GM12878 (cell line): ENCODE measurements around the gene LRRC39. TPM values are rescaled to one million over a fixed set of nuclear protein-coding genes. Genes with fewer than 3 reads are reported as not detected.

ENCODE experiments used
- BACH1 ChIP-seq: fragments of 450-650 bp; IDR thresholded peaks from 2 replicates; pipeline ENCODE4 v1.6.1; 2017; ENCODE audit warnings: mild to moderate bottlenecking, borderline replicate concordance
- CEBPZ ChIP-seq: fragments of 150-350 bp; IDR thresholded peaks from 2 replicates; pipeline ENCODE4 v1.6.1; 2016; ENCODE audit warnings: low read depth, low read length
- CHD1 ChIP-seq: IDR thresholded peaks from 2 replicates; pipeline ENCODE4 v1.6.1; 2012; ENCODE audit warnings: low read depth, low read length, improper control_type of control experiment
- CHD2 ChIP-seq: IDR thresholded peaks from 2 replicates; pipeline ENCODE4 v1.6.1; 2011; ENCODE audit warnings: low read depth, low read length, improper control_type of control experiment, borderline replicate concordance
- EP300 ChIP-seq, 2 experiments: fragments of 150-350 bp in 1 of 2; IDR thresholded peaks; 2 replicates each; pipeline ENCODE4 v1.6.1; 2011 to 2012; ENCODE audit warnings: low read depth in 2 of 2, low read length in 2 of 2, borderline replicate concordance in 1 of 2, improper control_type of control experiment in 1 of 2, inconsistent platforms in 1 of 2; ENCODE audit not compliant: control insufficient read depth in 1 of 2
- ETV6 ChIP-seq, 2 experiments: fragments of 450-650 bp in 1 of 2; IDR thresholded peaks in 1 of 2; conservative IDR thresholded peaks in 1 of 2; 2 replicates each; pipeline ENCODE4 v1.6.1; 2014; ENCODE audit warnings: antibody characterized with exemption in 1 of 2, borderline replicate concordance in 1 of 2, low read depth in 1 of 2, mild to moderate bottlenecking in 1 of 2, moderate library complexity in 1 of 2
- HDGF ChIP-seq: fragments of 450-650 bp; IDR thresholded peaks from 2 replicates; pipeline ENCODE4 v1.6.1; 2016; ENCODE audit warnings: antibody characterized with exemption
- JUND ChIP-seq: IDR thresholded peaks from 2 replicates; pipeline ENCODE4 v1.6.1; 2012; ENCODE audit warnings: low read depth, mild to moderate bottlenecking, low read length, improper control_type of control experiment, moderate library complexity
- KLF5 ChIP-seq: fragments of 450-650 bp; IDR thresholded peaks from 2 replicates; pipeline ENCODE4 v1.6.1; 2014; ENCODE audit warnings: mild to moderate bottlenecking; ENCODE audit not compliant: partially characterized antibody
- MTA2 ChIP-seq: fragments of 450-650 bp; IDR thresholded peaks from 2 replicates; pipeline ENCODE4 v1.6.1; 2016; ENCODE audit warnings: low read depth, mild to moderate bottlenecking, moderate library complexity
- RELB ChIP-seq: fragments of 450-650 bp; IDR thresholded peaks from 2 replicates; pipeline ENCODE4 v1.6.1; 2017; ENCODE audit warnings: low read depth, mild to moderate bottlenecking, moderate library complexity
- RUNX3 ChIP-seq: IDR thresholded peaks from 2 replicates; pipeline ENCODE4 v1.6.1; 2012; ENCODE audit warnings: low read length, inconsistent platforms
- TCF7 ChIP-seq: IDR thresholded peaks from 2 replicates; pipeline ENCODE4 v1.6.1; 2014; ENCODE audit warnings: antibody characterized with exemption, borderline replicate concordance
- ZNF622 ChIP-seq: fragments of 450-650 bp; IDR thresholded peaks from 2 replicates; pipeline ENCODE4 v1.6.1; 2017; ENCODE audit warnings: mild to moderate bottlenecking, inconsistent platforms
- polyA plus RNA-seq, 11 experiments: library from polyadenylated mRNA; depleted of rRNA in 4 of 11; unstranded in 6 of 11; stranded (reverse) in 5 of 11; fragments of >200 nt; fragmentation: Nextera tagmentation in 4 of 11; fragmentation: Illumina TruSeq in 1 of 11; extraction: Ambion mirVana in 4 of 11; extraction: Trizol in 1 of 11; gene quantifications; 1 replicate in 1 of 11; 2 replicates in 10 of 11; pipeline versions ENCODE4 v1.2.1 to v1.2.3, GENCODE V29; 2011 to 2016; ENCODE audit warnings: inconsistent platforms in 2 of 11, missing spikeins in 2 of 11, low read depth in 1 of 11
- total RNA-seq, 4 experiments: library from RNA; depleted of rRNA in 3 of 4; stranded (reverse); fragments of >200 nt in 3 of 4; fragmentation: Illumina TruSeq in 1 of 4; extraction: Trizol in 1 of 4; gene quantifications; 2 replicates each; pipeline versions ENCODE4 v1.2.1 to v1.2.3, GENCODE V29; 2013 to 2021
- TF ChIP-seq, protein P1 (sequence below): fragments of 450-650 bp; IDR thresholded peaks from 2 replicates; pipeline ENCODE4 v1.6.1; 2018; ENCODE audit warnings: mild to moderate bottlenecking, low read depth, moderate library complexity; ENCODE audit not compliant: partially characterized antibody
- TF ChIP-seq, protein P2 (sequence below): IDR thresholded peaks from 2 replicates; pipeline ENCODE4 v1.6.1; 2011; ENCODE audit warnings: mild to moderate bottlenecking, low read depth, low read length, moderate library complexity; ENCODE audit not compliant: insufficient replicate concordance
- TF ChIP-seq, protein P3 (sequence below): IDR thresholded peaks from 2 replicates; pipeline ENCODE4 v1.6.1; 2012; ENCODE audit warnings: low read depth, low read length, improper control_type of control experiment

LRRC39 gene
- total and polyA plus RNA-seq, 10 of the 15 experiments (the other 5 are each of a cell fraction or from before 2014, with no cell fraction given), result 0.23 to 1.1 (median 0.56) TPM

- TF ChIP-seq, protein P1, sequence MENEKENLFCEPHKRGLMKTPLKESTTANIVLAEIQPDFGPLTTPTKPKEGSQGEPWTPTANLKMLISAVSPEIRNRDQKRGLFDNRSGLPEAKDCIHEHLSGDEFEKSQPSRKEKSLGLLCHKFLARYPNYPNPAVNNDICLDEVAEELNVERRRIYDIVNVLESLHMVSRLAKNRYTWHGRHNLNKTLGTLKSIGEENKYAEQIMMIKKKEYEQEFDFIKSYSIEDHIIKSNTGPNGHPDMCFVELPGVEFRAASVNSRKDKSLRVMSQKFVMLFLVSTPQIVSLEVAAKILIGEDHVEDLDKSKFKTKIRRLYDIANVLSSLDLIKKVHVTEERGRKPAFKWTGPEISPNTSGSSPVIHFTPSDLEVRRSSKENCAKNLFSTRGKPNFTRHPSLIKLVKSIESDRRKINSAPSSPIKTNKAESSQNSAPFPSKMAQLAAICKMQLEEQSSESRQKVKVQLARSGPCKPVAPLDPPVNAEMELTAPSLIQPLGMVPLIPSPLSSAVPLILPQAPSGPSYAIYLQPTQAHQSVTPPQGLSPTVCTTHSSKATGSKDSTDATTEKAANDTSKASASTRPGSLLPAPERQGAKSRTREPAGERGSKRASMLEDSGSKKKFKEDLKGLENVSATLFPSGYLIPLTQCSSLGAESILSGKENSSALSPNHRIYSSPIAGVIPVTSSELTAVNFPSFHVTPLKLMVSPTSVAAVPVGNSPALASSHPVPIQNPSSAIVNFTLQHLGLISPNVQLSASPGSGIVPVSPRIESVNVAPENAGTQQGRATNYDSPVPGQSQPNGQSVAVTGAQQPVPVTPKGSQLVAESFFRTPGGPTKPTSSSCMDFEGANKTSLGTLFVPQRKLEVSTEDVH, result peak; percentile 83
- TF ChIP-seq, protein P2, sequence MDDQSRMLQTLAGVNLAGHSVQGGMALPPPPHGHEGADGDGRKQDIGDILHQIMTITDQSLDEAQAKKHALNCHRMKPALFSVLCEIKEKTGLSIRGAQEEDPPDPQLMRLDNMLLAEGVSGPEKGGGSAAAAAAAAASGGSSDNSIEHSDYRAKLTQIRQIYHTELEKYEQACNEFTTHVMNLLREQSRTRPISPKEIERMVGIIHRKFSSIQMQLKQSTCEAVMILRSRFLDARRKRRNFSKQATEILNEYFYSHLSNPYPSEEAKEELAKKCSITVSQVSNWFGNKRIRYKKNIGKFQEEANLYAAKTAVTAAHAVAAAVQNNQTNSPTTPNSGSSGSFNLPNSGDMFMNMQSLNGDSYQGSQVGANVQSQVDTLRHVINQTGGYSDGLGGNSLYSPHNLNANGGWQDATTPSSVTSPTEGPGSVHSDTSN, result no peak
- TF ChIP-seq HDGF (no peak), CHD2 (peak; percentile 84), CHD1 (no peak), MTA2 (no peak), ETV6 (conservative IDR thresholded peaks at IDR 0.05 in 1 of 2, IDR thresholded peaks at IDR 0.05 in 1 of 2; ENCODE audit: borderline replicate concordance in 1 of 2, low read depth in 1 of 2) (peak in 1 of 2 experiments; percentile 82; a peak in 2 of 4 replicates), KLF5 (peak; percentile 10), BACH1 (no peak), RELB (peak; percentile 89), TCF7 (peak; percentile 63; the same call in 1 of the 2 replicates), EP300 (IDR thresholded peaks at IDR 0.05; ENCODE audit: borderline replicate concordance in 1 of 2, control insufficient read depth in 1 of 2, low read depth in 2 of 2, low read length in 2 of 2) (peak in 1 of 2 experiments; percentile 43; a peak in 1 of 4 replicates), ZNF622 (no peak), RUNX3 (peak; percentile 79), JUND (no peak), CEBPZ (no peak)
- TF ChIP-seq, protein P3, sequence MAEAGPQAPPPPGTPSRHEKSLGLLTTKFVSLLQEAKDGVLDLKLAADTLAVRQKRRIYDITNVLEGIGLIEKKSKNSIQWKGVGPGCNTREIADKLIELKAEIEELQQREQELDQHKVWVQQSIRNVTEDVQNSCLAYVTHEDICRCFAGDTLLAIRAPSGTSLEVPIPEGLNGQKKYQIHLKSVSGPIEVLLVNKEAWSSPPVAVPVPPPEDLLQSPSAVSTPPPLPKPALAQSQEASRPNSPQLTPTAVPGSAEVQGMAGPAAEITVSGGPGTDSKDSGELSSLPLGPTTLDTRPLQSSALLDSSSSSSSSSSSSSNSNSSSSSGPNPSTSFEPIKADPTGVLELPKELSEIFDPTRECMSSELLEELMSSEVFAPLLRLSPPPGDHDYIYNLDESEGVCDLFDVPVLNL, result peak; percentile 98
Measured at GRCh38 chr1:100132566-100133477, 45.2 kb downstream of the LRRC39 start, which contains the start of the genes SASS6 and TRMT13 (continued).
